Measurements from ENCODE around the gene EP400. TPM values are rescaled to one million over a fixed set of nuclear protein-coding genes. Genes with fewer than 3 reads are reported as not detected.

EP400 gene
- total and polyA plus RNA-seq, 2 of the 13 experiments (the other 11 are each of a cell fraction or from before 2014, with no cell fraction given), result 4.9 to 5.0 TPM

DNA sequence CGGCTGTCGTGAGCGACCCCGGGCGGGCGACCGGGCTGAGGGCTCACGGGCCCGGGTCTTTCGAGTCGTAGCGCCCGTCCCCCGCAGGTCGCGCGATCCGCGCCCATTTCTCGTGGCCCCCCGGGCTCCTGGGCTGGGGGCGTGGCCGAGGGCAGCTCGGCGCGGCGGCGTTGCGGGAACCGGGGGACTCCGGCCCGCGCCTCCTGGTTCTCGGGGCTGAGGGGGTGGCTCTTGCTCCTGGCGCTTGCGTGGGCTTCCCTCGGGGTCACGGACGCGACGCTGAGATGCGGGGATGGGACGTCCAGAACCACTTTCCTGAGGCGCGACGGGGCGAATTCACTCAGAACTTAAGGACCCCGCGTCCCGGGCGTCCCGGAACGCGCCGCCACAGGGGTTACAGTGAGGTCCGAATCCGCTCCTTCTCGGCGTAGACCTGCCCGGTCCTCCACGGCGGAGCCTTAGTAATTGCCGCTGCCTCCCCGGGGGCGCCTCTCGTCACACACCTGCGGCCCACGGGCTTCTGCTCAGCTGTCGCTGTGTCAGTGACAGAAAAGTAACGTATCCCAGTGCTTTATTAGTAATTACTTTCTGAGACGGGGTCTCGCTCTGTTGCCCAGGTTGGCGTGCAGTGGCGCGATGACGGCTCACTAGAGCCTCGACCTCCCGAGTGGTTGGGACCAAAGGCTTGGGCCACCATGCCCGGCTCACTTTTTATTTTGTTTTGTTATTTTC, 606 bp downstream of the EP400 start (continued):
- TF ChIP-seq ZNF510 (CRISPR knock-in tag; IDR thresholded peaks at IDR 0.05; ENCODE audit: low read depth), result no peak
- no peak for TF ChIP-seq SNRNP70 (IDR thresholded peaks at IDR 0.05; ENCODE audit: low read depth, low read length)
- TF ChIP-seq ZFP82 (CRISPR knock-in tag; IDR thresholded peaks at IDR 0.05; ENCODE audit: borderline replicate concordance), result peak; percentile 82; the same call in 1 of the 2 replicates
- TF ChIP-seq SSRP1 (CRISPR knock-in tag; IDR thresholded peaks at IDR 0.05), result no peak
- no peak for TF ChIP-seq CHD4 (IDR thresholded peaks at IDR 0.05; ENCODE audit: borderline replicate concordance, low read length)
- TF ChIP-seq, protein P1, sequence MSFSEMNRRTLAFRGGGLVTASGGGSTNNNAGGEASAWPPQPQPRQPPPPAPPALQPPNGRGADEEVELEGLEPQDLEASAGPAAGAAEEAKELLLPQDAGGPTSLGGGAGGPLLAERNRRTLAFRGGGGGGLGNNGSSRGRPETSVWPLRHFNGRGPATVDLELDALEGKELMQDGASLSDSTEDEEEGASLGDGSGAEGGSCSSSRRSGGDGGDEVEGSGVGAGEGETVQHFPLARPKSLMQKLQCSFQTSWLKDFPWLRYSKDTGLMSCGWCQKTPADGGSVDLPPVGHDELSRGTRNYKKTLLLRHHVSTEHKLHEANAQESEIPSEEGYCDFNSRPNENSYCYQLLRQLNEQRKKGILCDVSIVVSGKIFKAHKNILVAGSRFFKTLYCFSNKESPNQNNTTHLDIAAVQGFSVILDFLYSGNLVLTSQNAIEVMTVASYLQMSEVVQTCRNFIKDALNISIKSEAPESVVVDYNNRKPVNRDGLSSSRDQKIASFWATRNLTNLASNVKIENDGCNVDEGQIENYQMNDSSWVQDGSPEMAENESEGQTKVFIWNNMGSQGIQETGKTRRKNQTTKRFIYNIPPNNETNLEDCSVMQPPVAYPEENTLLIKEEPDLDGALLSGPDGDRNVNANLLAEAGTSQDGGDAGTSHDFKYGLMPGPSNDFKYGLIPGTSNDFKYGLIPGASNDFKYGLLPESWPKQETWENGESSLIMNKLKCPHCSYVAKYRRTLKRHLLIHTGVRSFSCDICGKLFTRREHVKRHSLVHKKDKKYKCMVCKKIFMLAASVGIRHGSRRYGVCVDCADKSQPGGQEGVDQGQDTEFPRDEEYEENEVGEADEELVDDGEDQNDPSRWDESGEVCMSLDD (CRISPR knock-in tag; IDR thresholded peaks at IDR 0.05; ENCODE audit: borderline replicate concordance), result 0 out of 2 replicates have a peak, but pooled peaks have one; percentile 51
- TF ChIP-seq TP53 (CRISPR knock-in tag; conservative IDR thresholded peaks at IDR 0.05), result no peak
- TF ChIP-seq ZNF766 (CRISPR knock-in tag; IDR thresholded peaks at IDR 0.05; ENCODE audit: borderline replicate concordance), result no peak
- TF ChIP-seq EP300 (IDR thresholded peaks at IDR 0.05; ENCODE audit: low read depth in 2 of 2, low read length in 2 of 2), result no peak
- TF ChIP-seq EP300 (CRISPR knock-in tag; IDR thresholded peaks at IDR 0.05; ENCODE audit: borderline replicate concordance), result no peak
- no peak for TF ChIP-seq POLR2AphosphoS5 (IDR thresholded peaks at IDR 0.05; ENCODE audit: low read depth, low read length)
- 0 out of 2 replicates have a peak, but pooled peaks have one; percentile 6 for TF ChIP-seq ZNF232 (CRISPR knock-in tag; IDR thresholded peaks at IDR 0.05; ENCODE audit: borderline replicate concordance)
- TF ChIP-seq ZNF205 (CRISPR knock-in tag; IDR thresholded peaks at IDR 0.05), result no peak
- TF ChIP-seq, protein P2, sequence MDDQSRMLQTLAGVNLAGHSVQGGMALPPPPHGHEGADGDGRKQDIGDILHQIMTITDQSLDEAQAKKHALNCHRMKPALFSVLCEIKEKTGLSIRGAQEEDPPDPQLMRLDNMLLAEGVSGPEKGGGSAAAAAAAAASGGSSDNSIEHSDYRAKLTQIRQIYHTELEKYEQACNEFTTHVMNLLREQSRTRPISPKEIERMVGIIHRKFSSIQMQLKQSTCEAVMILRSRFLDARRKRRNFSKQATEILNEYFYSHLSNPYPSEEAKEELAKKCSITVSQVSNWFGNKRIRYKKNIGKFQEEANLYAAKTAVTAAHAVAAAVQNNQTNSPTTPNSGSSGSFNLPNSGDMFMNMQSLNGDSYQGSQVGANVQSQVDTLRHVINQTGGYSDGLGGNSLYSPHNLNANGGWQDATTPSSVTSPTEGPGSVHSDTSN (CRISPR knock-in tag; IDR thresholded peaks at IDR 0.05; ENCODE audit: borderline replicate concordance), result 0 out of 2 replicates have a peak, but pooled peaks have one; percentile 1
- TF ChIP-seq, protein P3, sequence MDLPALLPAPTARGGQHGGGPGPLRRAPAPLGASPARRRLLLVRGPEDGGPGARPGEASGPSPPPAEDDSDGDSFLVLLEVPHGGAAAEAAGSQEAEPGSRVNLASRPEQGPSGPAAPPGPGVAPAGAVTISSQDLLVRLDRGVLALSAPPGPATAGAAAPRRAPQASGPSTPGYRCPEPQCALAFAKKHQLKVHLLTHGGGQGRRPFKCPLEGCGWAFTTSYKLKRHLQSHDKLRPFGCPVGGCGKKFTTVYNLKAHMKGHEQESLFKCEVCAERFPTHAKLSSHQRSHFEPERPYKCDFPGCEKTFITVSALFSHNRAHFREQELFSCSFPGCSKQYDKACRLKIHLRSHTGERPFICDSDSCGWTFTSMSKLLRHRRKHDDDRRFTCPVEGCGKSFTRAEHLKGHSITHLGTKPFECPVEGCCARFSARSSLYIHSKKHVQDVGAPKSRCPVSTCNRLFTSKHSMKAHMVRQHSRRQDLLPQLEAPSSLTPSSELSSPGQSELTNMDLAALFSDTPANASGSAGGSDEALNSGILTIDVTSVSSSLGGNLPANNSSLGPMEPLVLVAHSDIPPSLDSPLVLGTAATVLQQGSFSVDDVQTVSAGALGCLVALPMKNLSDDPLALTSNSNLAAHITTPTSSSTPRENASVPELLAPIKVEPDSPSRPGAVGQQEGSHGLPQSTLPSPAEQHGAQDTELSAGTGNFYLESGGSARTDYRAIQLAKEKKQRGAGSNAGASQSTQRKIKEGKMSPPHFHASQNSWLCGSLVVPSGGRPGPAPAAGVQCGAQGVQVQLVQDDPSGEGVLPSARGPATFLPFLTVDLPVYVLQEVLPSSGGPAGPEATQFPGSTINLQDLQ (CRISPR knock-in tag; IDR thresholded peaks at IDR 0.05), result 0 out of 2 replicates have a peak, but pooled peaks have one; percentile 5
- TF ChIP-seq, protein P4, sequence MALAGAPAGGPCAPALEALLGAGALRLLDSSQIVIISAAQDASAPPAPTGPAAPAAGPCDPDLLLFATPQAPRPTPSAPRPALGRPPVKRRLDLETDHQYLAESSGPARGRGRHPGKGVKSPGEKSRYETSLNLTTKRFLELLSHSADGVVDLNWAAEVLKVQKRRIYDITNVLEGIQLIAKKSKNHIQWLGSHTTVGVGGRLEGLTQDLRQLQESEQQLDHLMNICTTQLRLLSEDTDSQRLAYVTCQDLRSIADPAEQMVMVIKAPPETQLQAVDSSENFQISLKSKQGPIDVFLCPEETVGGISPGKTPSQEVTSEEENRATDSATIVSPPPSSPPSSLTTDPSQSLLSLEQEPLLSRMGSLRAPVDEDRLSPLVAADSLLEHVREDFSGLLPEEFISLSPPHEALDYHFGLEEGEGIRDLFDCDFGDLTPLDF (CRISPR knock-in tag; IDR thresholded peaks at IDR 0.05), result 0 out of 2 replicates have a peak, but pooled peaks have one; percentile 34
- TF ChIP-seq MZF1 (CRISPR knock-in tag; IDR thresholded peaks at IDR 0.05; ENCODE audit: borderline replicate concordance), result no peak
- peak; percentile 80 for TF ChIP-seq ZFY (CRISPR knock-in tag; IDR thresholded peaks at IDR 0.05)
- TF ChIP-seq, protein P5, sequence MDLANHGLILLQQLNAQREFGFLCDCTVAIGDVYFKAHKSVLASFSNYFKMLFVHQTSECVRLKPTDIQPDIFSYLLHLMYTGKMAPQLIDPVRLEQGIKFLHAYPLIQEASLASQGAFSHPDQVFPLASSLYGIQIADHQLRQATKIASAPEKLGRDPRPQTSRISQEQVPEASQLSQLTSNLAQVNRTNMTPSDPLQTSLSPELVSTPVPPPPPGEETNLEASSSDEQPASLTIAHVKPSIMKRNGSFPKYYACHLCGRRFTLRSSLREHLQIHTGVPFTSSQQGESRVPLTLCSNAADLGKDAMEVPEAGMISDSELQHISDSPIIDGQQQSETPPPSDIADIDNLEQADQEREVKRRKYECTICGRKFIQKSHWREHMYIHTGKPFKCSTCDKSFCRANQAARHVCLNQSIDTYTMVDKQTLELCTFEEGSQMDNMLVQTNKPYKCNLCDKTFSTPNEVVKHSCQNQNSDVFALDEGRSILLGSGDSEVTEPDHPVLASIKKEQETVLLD (CRISPR knock-in tag; IDR thresholded peaks at IDR 0.05; ENCODE audit: low read depth), result no peak
